ENCODE measurements around the gene HTT.

Gene HTT

GRCh38 chr4:3280466-3280865 lies 206.0 kb downstream of the HTT start:
- H3K4me3 ChIP-seq (ENCODE audit: low read depth, low read length) = no peak overlapping the region
- TF ChIP-seq, protein P1, sequence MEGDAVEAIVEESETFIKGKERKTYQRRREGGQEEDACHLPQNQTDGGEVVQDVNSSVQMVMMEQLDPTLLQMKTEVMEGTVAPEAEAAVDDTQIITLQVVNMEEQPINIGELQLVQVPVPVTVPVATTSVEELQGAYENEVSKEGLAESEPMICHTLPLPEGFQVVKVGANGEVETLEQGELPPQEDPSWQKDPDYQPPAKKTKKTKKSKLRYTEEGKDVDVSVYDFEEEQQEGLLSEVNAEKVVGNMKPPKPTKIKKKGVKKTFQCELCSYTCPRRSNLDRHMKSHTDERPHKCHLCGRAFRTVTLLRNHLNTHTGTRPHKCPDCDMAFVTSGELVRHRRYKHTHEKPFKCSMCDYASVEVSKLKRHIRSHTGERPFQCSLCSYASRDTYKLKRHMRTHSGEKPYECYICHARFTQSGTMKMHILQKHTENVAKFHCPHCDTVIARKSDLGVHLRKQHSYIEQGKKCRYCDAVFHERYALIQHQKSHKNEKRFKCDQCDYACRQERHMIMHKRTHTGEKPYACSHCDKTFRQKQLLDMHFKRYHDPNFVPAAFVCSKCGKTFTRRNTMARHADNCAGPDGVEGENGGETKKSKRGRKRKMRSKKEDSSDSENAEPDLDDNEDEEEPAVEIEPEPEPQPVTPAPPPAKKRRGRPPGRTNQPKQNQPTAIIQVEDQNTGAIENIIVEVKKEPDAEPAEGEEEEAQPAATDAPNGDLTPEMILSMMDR (IDR thresholded peaks at IDR 0.05; ENCODE audit: insufficient read depth, low read depth, low read length, missing control alignments) = no peak
- DNase-seq (ENCODE audit: low read depth) = no peak

DNA sequence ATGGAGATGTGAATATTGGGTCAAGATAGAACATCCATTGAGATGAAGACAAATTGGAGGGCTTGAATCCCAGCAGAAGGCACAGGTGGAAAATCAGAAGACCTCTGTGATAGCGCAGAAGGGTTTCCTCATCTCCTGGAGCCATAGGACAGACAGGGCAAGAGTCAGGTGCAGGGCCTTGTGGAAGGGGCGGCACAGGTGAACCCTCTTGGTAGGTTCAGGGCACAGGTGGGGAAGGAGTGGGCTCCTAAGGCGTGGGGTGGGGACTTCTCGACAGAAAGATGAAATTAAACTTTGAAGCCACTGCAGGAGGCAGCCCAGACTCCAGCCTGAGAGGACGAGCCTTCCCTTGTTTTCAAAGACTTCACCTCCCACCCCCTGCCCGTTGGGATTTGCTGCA lies 209.0 kb downstream of the HTT start:
- no peak overlapping the region for H3K4me3 ChIP-seq (ENCODE audit: low read depth, low read length)
- no peak for DNase-seq (ENCODE audit: low read depth)
- TF ChIP-seq, protein P1 (IDR thresholded peaks at IDR 0.05; ENCODE audit: insufficient read depth, low read depth, low read length, missing control alignments) = no peak

DNA sequence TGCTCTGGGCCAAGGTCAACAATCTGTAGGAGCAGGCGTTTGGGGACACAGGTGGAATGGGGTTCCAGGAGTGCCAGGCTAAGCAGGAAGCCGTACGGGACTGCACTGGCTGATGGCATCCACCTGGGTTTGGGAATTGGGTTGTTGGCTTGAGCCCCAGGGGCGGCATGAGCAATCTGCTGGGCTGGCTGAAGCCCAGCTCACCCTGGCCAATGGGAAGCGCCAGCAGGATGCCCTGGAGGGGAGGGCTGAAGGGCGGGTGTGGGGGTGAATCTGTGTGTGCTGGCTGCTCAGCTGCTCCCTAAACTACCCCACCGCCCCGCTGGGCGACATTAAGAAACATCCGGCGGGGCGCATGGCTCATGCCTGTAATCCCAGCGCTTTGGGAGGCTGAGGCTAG lies 209.4 kb downstream of the HTT start:
- H3K4me3 ChIP-seq (ENCODE audit: low read depth, low read length) = no peak overlapping the region
- DNase-seq (ENCODE audit: low read depth) = no peak
- TF ChIP-seq, protein P1 (IDR thresholded peaks at IDR 0.05; ENCODE audit: insufficient read depth, low read depth, low read length, missing control alignments) = no peak

DNA sequence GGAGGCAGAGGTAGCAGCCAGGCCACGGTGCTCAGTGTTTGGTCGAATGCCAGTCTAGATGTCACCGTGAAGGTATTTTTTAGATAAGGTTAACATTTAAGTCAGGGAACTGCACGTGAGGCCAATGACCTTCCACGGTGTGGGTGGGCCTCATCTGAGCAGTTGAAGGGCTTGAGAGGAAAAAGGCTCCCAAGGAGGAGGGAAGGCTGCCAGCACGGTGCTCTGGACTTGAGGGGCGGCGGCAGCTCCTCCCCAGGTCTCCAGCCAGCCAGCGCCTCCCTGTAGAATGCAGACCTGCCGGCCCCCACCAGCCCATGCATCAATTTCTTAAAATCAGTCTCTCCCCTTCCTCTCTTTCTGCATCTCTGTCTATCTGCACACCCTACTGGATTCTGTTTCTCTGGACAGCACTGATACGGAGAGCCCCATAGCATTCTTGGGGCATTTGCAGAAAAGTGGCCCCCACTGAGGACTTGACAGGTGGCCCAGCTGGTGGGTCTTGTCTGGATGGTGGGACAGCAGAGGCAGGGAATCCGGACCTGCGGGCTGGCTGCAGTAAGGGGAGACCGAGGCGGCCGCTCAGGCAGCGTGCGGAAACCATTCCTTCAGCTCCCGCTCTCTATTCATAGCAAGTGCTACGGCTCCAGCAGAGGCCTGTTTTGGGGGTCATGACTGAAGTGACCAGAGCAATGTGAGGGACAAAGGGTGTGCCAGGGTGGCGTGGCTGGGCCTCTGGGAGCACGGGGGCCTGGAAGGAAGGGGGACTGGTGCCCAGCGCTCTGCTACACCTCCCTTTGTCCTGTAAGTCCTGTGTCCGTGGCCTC lies 210.5 kb downstream of the HTT start:
- TF ChIP-seq, protein P1 (IDR thresholded peaks at IDR 0.05; ENCODE audit: insufficient read depth, low read depth, low read length, missing control alignments) = no peak
- DNase-seq (ENCODE audit: low read depth) = no peak

DNA sequence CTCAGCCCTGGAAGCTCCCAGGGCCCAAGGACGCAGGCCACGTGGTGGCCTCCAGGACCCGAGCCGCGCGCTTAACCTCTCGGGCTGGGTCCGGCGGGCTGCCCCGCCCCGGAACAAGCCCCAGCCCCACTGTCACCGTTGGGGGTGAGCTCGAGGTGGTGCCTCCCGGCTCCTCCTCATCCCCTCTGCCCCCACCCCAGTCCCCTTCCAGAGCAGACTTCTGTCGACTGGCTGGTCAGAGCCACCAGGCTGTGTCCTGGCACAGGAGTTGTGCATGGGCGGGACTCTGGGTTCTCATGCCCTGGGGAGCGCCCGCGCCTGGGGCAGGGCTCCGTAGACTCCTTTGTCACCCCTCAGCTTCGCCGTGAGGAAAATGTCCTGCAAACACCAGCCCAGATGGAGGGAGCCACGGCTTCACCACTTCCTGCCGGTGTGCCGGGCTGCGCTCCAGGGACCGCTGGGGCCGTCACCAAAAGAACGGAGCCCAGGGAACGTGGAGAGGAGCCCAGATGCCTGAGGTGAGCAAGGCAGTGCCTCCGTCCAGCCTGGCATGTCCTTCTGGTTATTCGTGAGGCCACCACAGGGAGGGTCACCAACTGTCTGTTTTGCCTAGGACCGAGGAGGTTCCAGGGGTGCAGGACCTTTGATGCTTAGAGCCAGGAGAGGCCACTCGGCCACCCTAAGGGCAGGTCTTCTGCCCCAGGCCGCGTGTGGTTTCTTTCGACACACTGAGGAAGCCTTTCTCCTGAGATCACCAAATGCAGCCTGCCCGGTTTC lies 211.3 kb downstream of the HTT start:
- TF ChIP-seq, protein P1 (IDR thresholded peaks at IDR 0.05; ENCODE audit: insufficient read depth, low read depth, low read length, missing control alignments) = no peak
- H3K4me3 ChIP-seq (ENCODE audit: low read depth, low read length) = no peak overlapping the region
- no peak for DNase-seq (ENCODE audit: low read depth)

More for the DNA sequence above, 210.5 kb downstream of the HTT start:
- no peak overlapping the region for H3K4me3 ChIP-seq (ENCODE audit: low read depth, low read length)

- no peak overlapping the region for H3K4me3 ChIP-seq (ENCODE audit: low read depth, low read length)
- TF ChIP-seq, protein P1 (IDR thresholded peaks at IDR 0.05; ENCODE audit: insufficient read depth, low read depth, low read length, missing control alignments) = no peak
- peak; percentile 86 for DNase-seq (ENCODE audit: low read depth)
Measured at GRCh38 chr4:3286335-3287175, 212.1 kb downstream of the HTT start.
